Kidney (tissue), 14 donors: ENCODE results near the gene SEMA3C. TPM values are rescaled to one million over a fixed set of nuclear protein-coding genes. Genes with fewer than 3 reads are reported as not detected.
A peak's percentile ranks its signal among the peaks of the same experiment; 100 is the strongest.

Source experiments
- DNase-seq, 5 donors: peaks; one replicate each; pipeline ENCODE4 v3.0.0-alpha.2; 2013 to 2020
- FAIRE-seq: peaks from 2 replicates; lab custom pipeline; 2012; peaks lifted over from hg19 to GRCh38; lab: Jason Lieb, UNC
- H3K27ac ChIP-seq, 2 donors: one replicate each; pipeline ENCODE4 v1.7.0; 2013; ENCODE audit warnings: low read depth in 2 of 2, low read length in 2 of 2, inconsistent platforms in 1 of 2
- H3K27me3 ChIP-seq: one replicate; pipeline ENCODE4 v1.7.1; 2013; ENCODE audit warnings: low read length, inconsistent platforms; ENCODE audit not compliant: control insufficient read depth, insufficient read depth
- H3K36me3 ChIP-seq, 3 donors: one replicate each; pipeline versions ENCODE4 v1.7.0 to v1.7.1; 2013; ENCODE audit warnings: low read length in 3 of 3, control low read depth in 1 of 3, inconsistent platforms in 1 of 3; ENCODE audit not compliant: insufficient read depth in 3 of 3, control insufficient read depth in 2 of 3
- H3K4me1 ChIP-seq, 3 donors: one replicate each; pipeline versions ENCODE4 v1.7.0 to v1.7.1; 2013; ENCODE audit warnings: low read length in 3 of 3, inconsistent platforms in 1 of 3, low read depth in 1 of 3; ENCODE audit not compliant: control insufficient read depth in 2 of 3, insufficient read depth in 2 of 3
- H3K4me3 ChIP-seq, 3 donors: one replicate each; pipeline versions ENCODE4 v1.7.0 to v1.8.1; 2013; ENCODE audit warnings: low read length in 3 of 3, control low read depth in 1 of 3, inconsistent platforms in 1 of 3
- H3K9ac ChIP-seq, 3 donors: one replicate each; pipeline versions ENCODE4 v1.7.0 to v1.7.1; 2013; ENCODE audit warnings: low read length in 3 of 3, control low read depth in 1 of 3, inconsistent platforms in 1 of 3
- H3K9me3 ChIP-seq, 3 donors: one replicate each; pipeline versions ENCODE4 v1.7.0 to v1.7.1; 2013; ENCODE audit warnings: low read length in 3 of 3, control low read depth in 1 of 3, inconsistent platforms in 1 of 3; ENCODE audit not compliant: control insufficient read depth in 2 of 3, insufficient read depth in 1 of 3
- CTCF ChIP-seq: IDR thresholded peaks from 3 replicates; pipeline ENCODE4 v1.5.1; 2012; ENCODE audit warnings: mild to moderate bottlenecking, moderate library complexity, borderline replicate concordance; ENCODE audit not compliant: insufficient read depth; ENCODE audit errors: extremely low read depth
- intact Hi-C: fragments of 100-400 bp; cut with DNase I; formaldehyde crosslinking; loops from one replicate; pipeline ENCODE4 v1.11.1; 2022
- polyA plus RNA-seq: library from polyadenylated mRNA; stranded (reverse); fragments of 350-450 nt; fragmentation: Illumina TruSeq; extraction: RNeasy Lipid Tissue Mini Kit (QIAGEN cat#74804); gene quantifications from one replicate; pipeline ENCODE4 v1.2.3, GENCODE V29; 2014; ENCODE audit warnings: low read depth, low replicate concordance; ENCODE audit not compliant: insufficient read depth
- total RNA-seq: library from RNA; stranded (reverse); fragmentation: NEBNext Ultra II Directional; extraction: Animal tissue kit (Norgen Biotek cat#: 25700); gene quantifications from one replicate; pipeline ENCODE4 v1.2.1, GENCODE V29; 2021
- donor health status: control.
- donor health status: control.
- donor health status: control.
- donor health status: control.
- donor health status: control.
- donor health status: DM: yes; HTN: yes; CAD: no.
- donor health status: Normal renal cell carcinoma (clear cell type).

Gene SEMA3C
- total and polyA plus RNA-seq, 2 donors from 2014 or later = 3.9 to 17.2 TPM

GRCh38 chr7:80883154-80884025 lies 35.5 kb downstream of the SEMA3C start:
- no peak overlapping the region for H3K9ac ChIP-seq
- no peaks in the 10 kb centered on the region for H3K36me3 ChIP-seq
- no peaks in the 10 kb centered on the region for H3K9me3 ChIP-seq
- H3K27me3 ChIP-seq = no peaks in the 10 kb centered on the region
- TF ChIP-seq CTCF = no peak
- FAIRE-seq (peak; percentile 86), DNase-seq (peak in 2 of 5 donors; percentile 25 to 43)
- H3K4me1 ChIP-seq = no peaks in the 10 kb centered on the region
- H3K4me3 ChIP-seq = no peak overlapping the region
- peak overlapping the region in 1 of 2 donors; percentile 24 for H3K27ac ChIP-seq
- intact Hi-C loops = no loop called here

GRCh38 chr7:80882213-80882801 lies 36.5 kb downstream of the SEMA3C start:
- Histone ChIP-seq H3K36me3 (no peaks in the 10 kb centered on the region), H3K4me1 (no peaks in the 10 kb centered on the region), H3K4me3 (no peak overlapping the region), H3K27me3 (no peaks in the 10 kb centered on the region), H3K9me3 (no peaks in the 10 kb centered on the region), H3K27ac (no peak overlapping the region), H3K9ac (no peak overlapping the region)
- no peak for DNase-seq
- intact Hi-C loops = no loop called here
- FAIRE-seq = no peak
- no peak for TF ChIP-seq CTCF

- FAIRE-seq (no peak), DNase-seq (no peak)
- no peaks in the 10 kb centered on the region for H3K36me3 ChIP-seq
- H3K4me3 ChIP-seq = no peak overlapping the region
- no peaks in the 10 kb centered on the region for H3K27me3 ChIP-seq
- no peak for TF ChIP-seq CTCF
- intact Hi-C loops = no loop called here
- H3K9ac ChIP-seq = no peak overlapping the region
- H3K4me1 ChIP-seq = no peaks in the 10 kb centered on the region
- H3K9me3 ChIP-seq = no peaks in the 10 kb centered on the region
- H3K27ac ChIP-seq = no peak overlapping the region
Observed at GRCh38 chr7:80881351-80881900, 37.4 kb downstream of the SEMA3C start.
